ENCODE results near the gene KCNG2.

Gene KCNG2

GRCh38 chr18:79817607-79817998 is 19.9 kb downstream of the KCNG2 start:
- Histone ChIP-seq H3K27me3 (ENCODE audit: control insufficient read depth, insufficient read depth, low read length) (no peaks in the 10 kb centered on the region; the same call in 1 of the 2 replicates), H3K36me3 (ENCODE audit: control insufficient read depth, insufficient read depth, low read length) (no peaks in the 10 kb centered on the region), H3K9me3 (ENCODE audit: control insufficient read depth, insufficient read depth, low read depth, low read length) (no peaks in the 10 kb centered on the region), H3K4me1 (ENCODE audit: control insufficient read depth, insufficient read depth, low read length) (no peaks in the 10 kb centered on the region), H3K4me3 (ENCODE audit: low read depth, low read length) (no peak overlapping the region), H3K9ac (ENCODE audit: low read length) (no peak overlapping the region), H3K27ac (ENCODE audit: low read depth, low read length) (no peak overlapping the region)

- H3K9ac ChIP-seq (ENCODE audit: low read length): no peak overlapping the region
- H3K27me3 ChIP-seq (ENCODE audit: control insufficient read depth, insufficient read depth, low read length): no peaks in the 10 kb centered on the region; the same call in 1 of the 2 replicates
- H3K4me3 ChIP-seq (ENCODE audit: low read depth, low read length): no peak overlapping the region
- H3K4me1 ChIP-seq (ENCODE audit: control insufficient read depth, insufficient read depth, low read length): no peaks in the 10 kb centered on the region
- no peak overlapping the region for H3K27ac ChIP-seq (ENCODE audit: low read depth, low read length)
- H3K36me3 ChIP-seq (ENCODE audit: control insufficient read depth, insufficient read depth, low read length): no peaks in the 10 kb centered on the region
- H3K9me3 ChIP-seq (ENCODE audit: control insufficient read depth, insufficient read depth, low read depth, low read length): no peaks in the 10 kb centered on the region
Measured at GRCh38 chr18:79818036-79818435, 20.3 kb downstream of the KCNG2 start.

GRCh38 chr18:79818631-79819030 is 20.9 kb downstream of the KCNG2 start:
- Histone ChIP-seq H3K9ac (ENCODE audit: low read length) (no peak overlapping the region), H3K4me3 (ENCODE audit: low read depth, low read length) (no peak overlapping the region), H3K27ac (ENCODE audit: low read depth, low read length) (no peak overlapping the region), H3K9me3 (ENCODE audit: control insufficient read depth, insufficient read depth, low read depth, low read length) (no peaks in the 10 kb centered on the region), H3K27me3 (ENCODE audit: control insufficient read depth, insufficient read depth, low read length) (no peaks in the 10 kb centered on the region; the same call in 1 of the 2 replicates), H3K4me1 (ENCODE audit: control insufficient read depth, insufficient read depth, low read length) (no peaks in the 10 kb centered on the region), H3K36me3 (ENCODE audit: control insufficient read depth, insufficient read depth, low read length) (no peaks in the 10 kb centered on the region)

- H3K4me3 ChIP-seq (ENCODE audit: low read depth, low read length): no peak overlapping the region
- no peak overlapping the region for H3K27ac ChIP-seq (ENCODE audit: low read depth, low read length)
- no peak overlapping the region for H3K9ac ChIP-seq (ENCODE audit: low read length)
- H3K36me3 ChIP-seq (ENCODE audit: control insufficient read depth, insufficient read depth, low read length): no peaks in the 10 kb centered on the region
- no peaks in the 10 kb centered on the region; the same call in 1 of the 2 replicates for H3K27me3 ChIP-seq (ENCODE audit: control insufficient read depth, insufficient read depth, low read length)
- no peaks in the 10 kb centered on the region for H3K9me3 ChIP-seq (ENCODE audit: control insufficient read depth, insufficient read depth, low read depth, low read length)
- no peaks in the 10 kb centered on the region for H3K4me1 ChIP-seq (ENCODE audit: control insufficient read depth, insufficient read depth, low read length)
Measured at GRCh38 chr18:79819064-79819967, 21.6 kb downstream of the KCNG2 start.

- Histone ChIP-seq H3K36me3 (ENCODE audit: control insufficient read depth, insufficient read depth, low read length) (no peaks in the 10 kb centered on the region), H3K27ac (ENCODE audit: low read depth, low read length) (no peak overlapping the region), H3K9me3 (ENCODE audit: control insufficient read depth, insufficient read depth, low read depth, low read length) (no peaks in the 10 kb centered on the region), H3K9ac (ENCODE audit: low read length) (no peak overlapping the region), H3K27me3 (ENCODE audit: control insufficient read depth, insufficient read depth, low read length) (no peaks in the 10 kb centered on the region; the same call in 1 of the 2 replicates), H3K4me1 (ENCODE audit: control insufficient read depth, insufficient read depth, low read length) (no peaks in the 10 kb centered on the region), H3K4me3 (ENCODE audit: low read depth, low read length) (no peak overlapping the region)
Measured at GRCh38 chr18:79819968-79820351, 22.2 kb downstream of the KCNG2 start.

GRCh38 chr18:79823120-79823519 is 25.4 kb downstream of the KCNG2 start:
- no peaks in the 10 kb centered on the region for H3K4me1 ChIP-seq (ENCODE audit: control insufficient read depth, insufficient read depth, low read length)
- H3K27ac ChIP-seq (ENCODE audit: low read depth, low read length): no peak overlapping the region
- H3K4me3 ChIP-seq (ENCODE audit: low read depth, low read length): no peak overlapping the region
- no peak overlapping the region for H3K9ac ChIP-seq (ENCODE audit: low read length)
- H3K27me3 ChIP-seq (ENCODE audit: control insufficient read depth, insufficient read depth, low read length): no peaks in the 10 kb centered on the region
- H3K36me3 ChIP-seq (ENCODE audit: control insufficient read depth, insufficient read depth, low read length): no peaks in the 10 kb centered on the region
- no peaks in the 10 kb centered on the region for H3K9me3 ChIP-seq (ENCODE audit: control insufficient read depth, insufficient read depth, low read depth, low read length)

- Histone ChIP-seq H3K36me3 (ENCODE audit: control insufficient read depth, insufficient read depth, low read length) (no peaks in the 10 kb centered on the region), H3K4me3 (ENCODE audit: low read depth, low read length) (no peak overlapping the region), H3K4me1 (ENCODE audit: control insufficient read depth, insufficient read depth, low read length) (no peaks in the 10 kb centered on the region), H3K27ac (ENCODE audit: low read depth, low read length) (no peak overlapping the region), H3K27me3 (ENCODE audit: control insufficient read depth, insufficient read depth, low read length) (no peaks in the 10 kb centered on the region), H3K9ac (ENCODE audit: low read length) (no peak overlapping the region), H3K9me3 (ENCODE audit: control insufficient read depth, insufficient read depth, low read depth, low read length) (peaks cover 6% of the 10 kb centered on the region; the same call in 1 of the 2 replicates)
Measured at GRCh38 chr18:79825913-79826312, 28.2 kb downstream of the KCNG2 start.

GRCh38 chr18:79826966-79827365 is 29.2 kb downstream of the KCNG2 start:
- no peak overlapping the region for H3K4me3 ChIP-seq (ENCODE audit: low read depth, low read length)
- no peaks in the 10 kb centered on the region for H3K27me3 ChIP-seq (ENCODE audit: control insufficient read depth, insufficient read depth, low read length)
- no peak overlapping the region for H3K9ac ChIP-seq (ENCODE audit: low read length)
- no peak overlapping the region for H3K27ac ChIP-seq (ENCODE audit: low read depth, low read length)
- H3K4me1 ChIP-seq (ENCODE audit: control insufficient read depth, insufficient read depth, low read length): no peaks in the 10 kb centered on the region
- no peaks in the 10 kb centered on the region for H3K36me3 ChIP-seq (ENCODE audit: control insufficient read depth, insufficient read depth, low read length)
- H3K9me3 ChIP-seq (ENCODE audit: control insufficient read depth, insufficient read depth, low read depth, low read length): peaks cover 6% of the 10 kb centered on the region; the same call in 1 of the 2 replicates

GRCh38 chr18:79828258-79828657 is 30.5 kb downstream of the KCNG2 start:
- no peaks in the 10 kb centered on the region for H3K36me3 ChIP-seq (ENCODE audit: control insufficient read depth, insufficient read depth, low read length)
- no peaks in the 10 kb centered on the region for H3K27me3 ChIP-seq (ENCODE audit: control insufficient read depth, insufficient read depth, low read length)
- no peaks in the 10 kb centered on the region for H3K4me1 ChIP-seq (ENCODE audit: control insufficient read depth, insufficient read depth, low read length)
- H3K4me3 ChIP-seq (ENCODE audit: low read depth, low read length): no peak overlapping the region
- H3K9me3 ChIP-seq (ENCODE audit: control insufficient read depth, insufficient read depth, low read depth, low read length): peaks cover 6% of the 10 kb centered on the region; the same call in 1 of the 2 replicates
- H3K9ac ChIP-seq (ENCODE audit: low read length): no peak overlapping the region
- no peak overlapping the region for H3K27ac ChIP-seq (ENCODE audit: low read depth, low read length)

- Histone ChIP-seq H3K9ac (ENCODE audit: low read length) (no peak overlapping the region), H3K4me3 (ENCODE audit: low read depth, low read length) (no peak overlapping the region), H3K27me3 (ENCODE audit: control insufficient read depth, insufficient read depth, low read length) (no peaks in the 10 kb centered on the region), H3K9me3 (ENCODE audit: control insufficient read depth, insufficient read depth, low read depth, low read length) (peaks cover 6% of the 10 kb centered on the region; the same call in 1 of the 2 replicates), H3K4me1 (ENCODE audit: control insufficient read depth, insufficient read depth, low read length) (no peaks in the 10 kb centered on the region), H3K27ac (ENCODE audit: low read depth, low read length) (no peak overlapping the region), H3K36me3 (ENCODE audit: control insufficient read depth, insufficient read depth, low read length) (no peaks in the 10 kb centered on the region)
Measured at GRCh38 chr18:79829136-79829854, 31.6 kb downstream of the KCNG2 start.

GRCh38 chr18:79832169-79832568 is 34.4 kb downstream of the KCNG2 start:
- Histone ChIP-seq H3K4me1 (ENCODE audit: control insufficient read depth, insufficient read depth, low read length) (no peaks in the 10 kb centered on the region), H3K9ac (ENCODE audit: low read length) (no peak overlapping the region), H3K27ac (ENCODE audit: low read depth, low read length) (no peak overlapping the region), H3K36me3 (ENCODE audit: control insufficient read depth, insufficient read depth, low read length) (no peaks in the 10 kb centered on the region), H3K27me3 (ENCODE audit: control insufficient read depth, insufficient read depth, low read length) (no peaks in the 10 kb centered on the region; the same call in 1 of the 2 replicates), H3K4me3 (ENCODE audit: low read depth, low read length) (no peak overlapping the region), H3K9me3 (ENCODE audit: control insufficient read depth, insufficient read depth, low read depth, low read length) (peaks cover 6% of the 10 kb centered on the region; the same call in 1 of the 2 replicates)
